ENCODE measurements around the gene ARHGAP1.

DNA sequence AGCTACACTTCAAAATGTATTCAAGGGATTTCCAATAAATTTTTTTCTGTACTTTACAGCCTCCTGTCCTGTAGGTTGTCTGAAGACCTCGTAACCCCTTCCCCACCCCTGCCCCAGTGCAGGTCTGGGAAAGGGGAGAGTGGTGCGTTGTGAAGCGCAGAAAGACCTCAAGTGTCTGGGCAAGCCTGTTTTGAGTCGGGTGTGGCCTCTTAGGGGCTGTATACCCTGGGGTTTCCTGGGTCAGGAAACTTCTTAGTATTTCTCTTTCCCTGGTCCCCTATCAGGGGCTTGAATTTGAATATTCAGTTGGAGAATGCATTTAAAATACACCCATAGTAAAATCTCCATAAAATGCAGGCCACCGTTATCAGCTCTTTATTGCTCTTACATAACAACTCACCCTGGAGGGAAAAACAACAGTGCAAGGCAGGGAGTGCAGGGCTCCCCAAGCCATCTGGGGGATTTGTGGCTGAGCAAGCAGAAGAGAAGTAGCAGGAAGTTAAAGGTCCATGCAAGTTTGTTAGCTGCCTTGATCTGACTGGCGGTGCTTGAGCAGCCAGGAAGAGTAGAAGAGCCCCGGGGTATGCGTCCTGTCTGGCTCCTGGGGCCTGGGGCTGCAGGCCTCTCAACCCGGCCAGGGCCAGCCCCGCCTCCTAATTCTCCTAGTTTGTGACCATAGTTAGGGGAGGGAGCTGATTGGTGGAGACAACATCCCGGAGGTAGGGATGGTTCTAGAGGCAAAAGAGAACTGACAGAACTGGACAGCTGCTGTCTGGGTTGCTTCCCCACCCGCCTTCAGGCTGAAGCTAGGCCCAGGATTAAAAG lies 25.7 kb downstream of the ARHGAP1 start:
- TF ChIP-seq, protein P1, sequence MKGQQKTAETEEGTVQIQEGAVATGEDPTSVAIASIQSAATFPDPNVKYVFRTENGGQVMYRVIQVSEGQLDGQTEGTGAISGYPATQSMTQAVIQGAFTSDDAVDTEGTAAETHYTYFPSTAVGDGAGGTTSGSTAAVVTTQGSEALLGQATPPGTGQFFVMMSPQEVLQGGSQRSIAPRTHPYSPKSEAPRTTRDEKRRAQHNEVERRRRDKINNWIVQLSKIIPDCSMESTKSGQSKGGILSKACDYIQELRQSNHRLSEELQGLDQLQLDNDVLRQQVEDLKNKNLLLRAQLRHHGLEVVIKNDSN (IDR thresholded peaks at IDR 0.05): no peak
- TF ChIP-seq RAD21 (IDR thresholded peaks at IDR 0.05; ENCODE audit: low read depth) (no peak), CEBPB (IDR thresholded peaks at IDR 0.05) (no peak), ZBTB7A (IDR thresholded peaks at IDR 0.05; ENCODE audit: low read depth) (no peak), EP300 (IDR thresholded peaks at IDR 0.05; ENCODE audit: borderline replicate concordance) (no peak), TEAD4 (IDR thresholded peaks at IDR 0.05) (no peak), CREB1 (IDR thresholded peaks at IDR 0.05; ENCODE audit: low read depth) (no peak), TCF12 (IDR thresholded peaks at IDR 0.05; ENCODE audit: low read depth) (no peak), TAF1 (IDR thresholded peaks at IDR 0.05; ENCODE audit: low read depth) (no peak), EGR1 (IDR thresholded peaks at IDR 0.05) (no peak), YY1 (IDR thresholded peaks at IDR 0.05; ENCODE audit: low read depth) (no peak), NFIC (IDR thresholded peaks at IDR 0.05) (no peak)
- TF ChIP-seq, protein P2, sequence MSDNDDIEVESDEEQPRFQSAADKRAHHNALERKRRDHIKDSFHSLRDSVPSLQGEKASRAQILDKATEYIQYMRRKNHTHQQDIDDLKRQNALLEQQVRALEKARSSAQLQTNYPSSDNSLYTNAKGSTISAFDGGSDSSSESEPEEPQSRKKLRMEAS (IDR thresholded peaks at IDR 0.05): no peak
- TF ChIP-seq, protein P3, sequence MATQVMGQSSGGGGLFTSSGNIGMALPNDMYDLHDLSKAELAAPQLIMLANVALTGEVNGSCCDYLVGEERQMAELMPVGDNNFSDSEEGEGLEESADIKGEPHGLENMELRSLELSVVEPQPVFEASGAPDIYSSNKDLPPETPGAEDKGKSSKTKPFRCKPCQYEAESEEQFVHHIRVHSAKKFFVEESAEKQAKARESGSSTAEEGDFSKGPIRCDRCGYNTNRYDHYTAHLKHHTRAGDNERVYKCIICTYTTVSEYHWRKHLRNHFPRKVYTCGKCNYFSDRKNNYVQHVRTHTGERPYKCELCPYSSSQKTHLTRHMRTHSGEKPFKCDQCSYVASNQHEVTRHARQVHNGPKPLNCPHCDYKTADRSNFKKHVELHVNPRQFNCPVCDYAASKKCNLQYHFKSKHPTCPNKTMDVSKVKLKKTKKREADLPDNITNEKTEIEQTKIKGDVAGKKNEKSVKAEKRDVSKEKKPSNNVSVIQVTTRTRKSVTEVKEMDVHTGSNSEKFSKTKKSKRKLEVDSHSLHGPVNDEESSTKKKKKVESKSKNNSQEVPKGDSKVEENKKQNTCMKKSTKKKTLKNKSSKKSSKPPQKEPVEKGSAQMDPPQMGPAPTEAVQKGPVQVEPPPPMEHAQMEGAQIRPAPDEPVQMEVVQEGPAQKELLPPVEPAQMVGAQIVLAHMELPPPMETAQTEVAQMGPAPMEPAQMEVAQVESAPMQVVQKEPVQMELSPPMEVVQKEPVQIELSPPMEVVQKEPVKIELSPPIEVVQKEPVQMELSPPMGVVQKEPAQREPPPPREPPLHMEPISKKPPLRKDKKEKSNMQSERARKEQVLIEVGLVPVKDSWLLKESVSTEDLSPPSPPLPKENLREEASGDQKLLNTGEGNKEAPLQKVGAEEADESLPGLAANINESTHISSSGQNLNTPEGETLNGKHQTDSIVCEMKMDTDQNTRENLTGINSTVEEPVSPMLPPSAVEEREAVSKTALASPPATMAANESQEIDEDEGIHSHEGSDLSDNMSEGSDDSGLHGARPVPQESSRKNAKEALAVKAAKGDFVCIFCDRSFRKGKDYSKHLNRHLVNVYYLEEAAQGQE (IDR thresholded peaks at IDR 0.05; ENCODE audit: low read depth): no peak
